Stimulated activated CD4-positive, alpha-beta T cell treated with anti-CD3 and anti-CD28 coated beads, TNF-alpha, amount 100 ng/mL, for 48 hours (primary cell): ENCODE data around the gene OR10V1.
"Not testable (repeated sequence)": the region's sequence is repeated elsewhere in the genome, so short reads cannot be mapped to it uniquely, and the experiment has no call there.

Source experiments
- DNase-seq, 3 donors: peaks; one replicate each; pipeline ENCODE4 v3.0.0-alpha.2; 2020; ENCODE audit warnings: low read depth in 3 of 3

The OR10V1 gene

DNA sequence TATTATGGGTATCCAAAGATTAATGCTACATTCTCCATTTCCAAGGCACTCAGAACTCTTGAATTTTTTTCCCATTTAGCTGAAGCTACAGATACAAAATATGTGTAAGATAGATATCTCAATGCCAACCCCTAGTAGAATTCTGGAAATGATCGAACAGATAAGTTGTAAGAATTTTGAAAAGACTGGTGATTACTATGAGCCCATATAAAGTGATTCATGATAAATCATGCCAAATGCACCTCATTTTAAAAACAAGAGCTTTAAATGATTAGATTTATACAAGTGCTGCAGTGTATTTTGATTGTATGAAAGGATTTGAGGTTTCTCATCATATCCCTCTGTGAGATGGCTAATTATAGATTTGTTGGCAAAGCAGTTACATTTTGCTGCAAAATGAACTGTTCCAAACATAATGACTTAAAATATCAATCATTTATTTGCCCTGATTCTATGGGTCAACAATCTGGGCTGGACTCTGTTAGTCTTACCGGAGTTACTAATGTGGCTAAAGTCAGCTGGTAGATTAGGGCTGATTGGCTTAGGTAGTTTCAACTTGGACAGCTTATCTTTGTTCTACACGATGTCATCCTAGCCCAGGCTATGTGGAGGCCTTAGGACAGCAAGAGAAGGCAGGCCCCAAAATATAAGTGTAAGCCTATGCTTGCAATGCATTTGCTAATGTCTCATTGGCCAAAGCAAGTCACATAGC is 3.4 kb downstream of the OR10V1 start:
- DNase-seq: no peak

DNA sequence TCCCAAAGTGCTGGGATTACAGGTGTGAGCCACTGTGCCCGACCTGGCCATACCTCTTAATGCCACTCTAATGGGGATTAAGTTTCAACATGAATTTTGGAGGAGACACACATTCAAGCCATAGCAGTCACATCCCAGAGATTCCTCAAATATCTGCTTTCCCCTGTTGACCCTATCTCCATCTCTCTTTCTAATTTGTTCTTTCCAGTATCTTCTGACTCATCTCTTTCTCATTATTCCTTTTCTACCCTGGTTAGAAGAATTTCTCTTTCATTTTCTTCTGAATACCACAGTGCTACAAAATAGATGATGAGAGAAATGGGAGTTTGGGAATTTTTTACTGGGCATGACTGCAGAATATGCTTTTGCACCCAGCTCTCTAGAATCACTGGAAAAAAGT is 5.1 kb downstream of the OR10V1 start:
- no peak for DNase-seq

- no peak for DNase-seq
These were observed 6.3 kb downstream of the OR10V1 start for GRCh38 chr11:59707371-59707770.

DNA sequence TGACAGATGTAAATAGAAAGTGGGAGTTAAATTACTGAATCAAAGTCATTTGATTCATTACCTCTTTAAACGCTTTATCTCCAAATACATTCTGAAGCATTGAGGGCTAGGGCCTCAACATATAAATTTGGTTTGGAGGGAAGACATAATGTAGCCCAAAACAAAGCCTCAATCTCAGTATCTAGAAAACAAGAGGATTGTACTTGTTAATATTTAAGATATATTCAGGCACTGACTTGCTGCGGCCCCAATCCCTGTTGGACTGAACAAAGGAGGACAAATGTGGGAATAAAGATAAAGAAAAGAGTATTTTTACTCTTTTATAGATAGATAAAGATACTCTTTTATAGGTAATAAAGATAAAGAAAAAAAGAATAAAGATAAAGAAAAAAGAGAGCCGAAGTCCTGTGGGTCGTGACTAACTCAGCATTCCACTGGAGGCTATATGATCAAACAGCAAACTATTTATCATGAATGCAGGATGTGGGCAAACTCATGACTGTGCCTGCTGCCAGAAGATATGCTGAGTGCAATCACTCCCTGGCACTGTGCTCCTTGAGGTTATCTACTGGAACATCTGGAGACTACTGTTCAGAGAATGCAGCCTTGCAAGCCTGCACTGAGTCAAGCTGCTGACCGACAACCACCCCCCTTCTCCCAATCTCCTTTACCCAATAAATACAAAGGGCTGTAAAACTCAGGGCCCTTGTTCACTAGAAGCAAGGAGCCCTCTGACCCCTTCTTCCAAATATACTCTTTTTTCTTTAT is 6.9 kb downstream of the OR10V1 start:
- DNase-seq: no peak

DNA sequence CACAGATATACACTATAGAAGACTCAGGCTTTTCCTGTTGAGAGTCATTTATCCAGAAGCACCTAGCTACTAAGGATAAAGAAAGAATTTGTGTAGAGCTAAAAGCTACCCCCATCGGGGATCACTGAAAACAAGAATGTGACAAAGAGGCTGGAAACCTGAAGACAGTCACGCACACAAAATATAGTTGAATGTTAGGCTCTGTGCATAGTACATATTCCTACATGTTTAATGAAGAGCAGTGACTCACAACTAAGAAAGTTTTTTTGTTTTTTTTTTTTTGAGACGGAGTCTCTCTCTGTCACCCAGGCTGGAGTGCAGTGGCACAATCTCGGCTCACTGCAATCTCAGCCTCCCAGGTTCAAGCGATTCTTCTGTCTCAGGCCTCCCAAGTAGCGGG is 8.4 kb downstream of the OR10V1 start:
- DNase-seq: no peak

DNA sequence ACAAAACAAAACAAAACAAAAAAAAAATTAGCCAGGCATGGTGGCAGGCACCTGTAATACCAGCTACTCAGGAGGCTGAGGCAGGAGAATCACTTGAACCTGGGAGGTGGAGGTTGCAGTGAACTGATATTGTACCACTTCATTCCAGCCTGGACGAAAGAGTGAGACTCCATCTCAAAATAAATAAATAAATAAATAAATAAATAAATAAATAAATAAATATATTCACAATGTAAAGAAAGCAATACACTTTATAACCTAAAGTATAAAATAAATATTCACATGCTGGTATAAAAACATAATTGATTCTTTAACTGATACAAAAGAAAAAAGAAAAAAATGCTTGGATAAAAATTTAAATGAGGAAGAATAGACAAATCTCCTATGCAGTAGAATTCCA is 10.1 kb downstream of the OR10V1 start:
- DNase-seq: not testable (repeated sequence)

- DNase-seq: not testable (repeated sequence)
These were observed 13.5 kb downstream of the OR10V1 start for GRCh38 chr11:59700157-59700556.

DNA sequence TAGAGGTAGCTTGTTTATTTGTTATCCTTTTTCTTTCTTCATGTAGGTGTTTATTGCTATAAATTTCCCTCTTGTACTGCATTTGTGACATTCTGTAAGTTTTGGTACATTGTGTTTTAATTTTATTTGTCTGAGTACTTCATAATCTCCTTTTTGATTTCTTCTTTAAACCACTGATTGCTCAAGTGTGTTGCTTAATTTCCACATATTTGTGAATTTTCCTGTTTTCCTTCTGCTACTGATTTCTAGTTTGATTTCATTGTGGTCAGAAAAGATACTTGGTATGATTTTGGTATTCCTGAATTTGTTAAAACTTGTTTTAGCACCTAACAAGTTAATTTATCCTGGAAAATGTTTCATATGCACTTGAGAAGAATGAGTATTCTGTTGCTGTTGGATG is 15.1 kb downstream of the OR10V1 start:
- DNase-seq: no peak

- DNase-seq: no peak
These were observed 20.7 kb downstream of the OR10V1 start for GRCh38 chr11:59692915-59693314.

DNA sequence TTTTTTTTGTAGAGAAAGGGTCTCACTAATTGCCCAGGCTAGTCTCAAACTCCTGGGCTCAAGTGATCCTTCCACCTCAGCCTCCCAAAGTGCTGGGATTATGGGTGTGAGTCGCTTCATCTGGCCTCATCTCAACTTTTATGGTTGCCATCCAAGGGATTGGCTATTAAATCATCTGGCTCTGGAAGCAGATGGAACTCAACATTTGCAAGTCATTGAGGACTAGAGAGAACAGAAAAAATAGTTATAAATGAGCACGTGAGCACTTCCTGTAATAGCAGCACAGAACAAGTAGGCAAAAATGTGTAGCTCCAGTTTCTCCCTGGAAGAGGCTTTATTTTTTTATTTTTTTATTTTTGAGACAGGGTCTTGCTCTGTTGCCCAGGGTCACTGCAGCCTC is 22.5 kb downstream of the OR10V1 start:
- no peak for DNase-seq

GRCh38 chr11:59689015-59689414 is 24.6 kb downstream of the OR10V1 start:
- DNase-seq: no peak

DNA sequence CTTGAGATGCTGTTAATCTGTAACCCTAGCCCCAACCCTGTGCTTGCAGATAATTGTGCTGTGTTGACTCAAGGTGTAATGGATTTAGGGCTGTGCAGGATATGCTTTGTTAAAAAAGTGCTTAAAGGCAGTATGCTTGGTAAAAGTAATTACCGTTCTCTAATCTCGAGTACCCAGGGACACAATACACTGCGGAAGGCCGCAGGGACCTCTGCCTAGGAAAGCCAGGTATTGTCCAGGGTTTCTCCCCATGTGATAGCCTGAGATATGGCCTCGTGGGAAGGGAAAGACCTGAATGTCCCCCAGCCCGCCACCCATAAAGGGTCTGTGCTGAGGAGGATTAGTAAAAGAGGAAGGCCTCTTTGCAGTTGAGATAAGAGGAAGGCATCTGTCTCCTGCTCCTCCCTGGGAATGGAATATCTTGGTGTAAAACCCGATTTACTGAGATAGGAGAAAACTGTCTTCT is 32.4 kb downstream of the OR10V1 start:
- not testable (repeated sequence) for DNase-seq

DNA sequence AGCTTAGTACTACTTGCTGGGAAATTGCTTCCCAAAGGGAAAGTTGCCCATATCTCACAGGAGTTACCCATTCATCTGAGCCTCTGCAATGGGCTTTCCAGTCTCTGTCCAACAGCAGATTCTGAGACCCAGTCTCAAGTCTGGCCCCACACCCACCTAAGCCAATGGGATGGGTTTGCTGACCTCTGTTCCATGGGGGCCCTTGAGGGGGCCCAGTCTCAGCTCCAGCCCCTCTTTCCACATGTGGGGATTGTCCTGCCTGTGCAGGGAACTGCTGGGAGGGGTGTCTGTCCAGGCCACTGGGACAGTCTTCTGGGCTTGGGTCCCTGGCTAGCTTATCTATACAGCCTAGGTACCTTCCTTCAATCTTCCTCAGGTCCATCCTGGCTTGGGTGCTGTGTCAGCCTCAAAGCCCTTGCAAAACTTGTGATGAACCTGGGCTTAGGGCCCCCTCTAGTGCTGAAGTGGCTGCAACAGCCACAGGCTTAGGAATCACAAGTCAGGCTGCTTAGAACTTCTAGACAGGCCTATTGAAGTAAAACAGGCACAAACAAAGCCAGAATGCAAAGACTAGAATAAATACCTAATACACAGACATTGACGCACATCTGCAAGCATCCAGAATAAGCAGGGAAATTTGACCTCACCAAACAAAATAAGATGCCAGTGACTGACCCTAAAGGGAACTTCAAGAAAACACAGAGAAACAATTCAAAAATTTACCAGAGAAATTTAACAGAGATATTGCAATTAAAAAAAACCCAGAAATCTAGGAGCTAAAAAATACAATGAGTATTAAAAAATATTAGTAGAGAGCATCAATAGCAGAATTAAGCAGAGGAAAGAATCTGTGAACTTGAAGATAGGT is 33.1 kb downstream of the OR10V1 start:
- peak in 1 of 3 donors; percentile 26 for DNase-seq

DNA sequence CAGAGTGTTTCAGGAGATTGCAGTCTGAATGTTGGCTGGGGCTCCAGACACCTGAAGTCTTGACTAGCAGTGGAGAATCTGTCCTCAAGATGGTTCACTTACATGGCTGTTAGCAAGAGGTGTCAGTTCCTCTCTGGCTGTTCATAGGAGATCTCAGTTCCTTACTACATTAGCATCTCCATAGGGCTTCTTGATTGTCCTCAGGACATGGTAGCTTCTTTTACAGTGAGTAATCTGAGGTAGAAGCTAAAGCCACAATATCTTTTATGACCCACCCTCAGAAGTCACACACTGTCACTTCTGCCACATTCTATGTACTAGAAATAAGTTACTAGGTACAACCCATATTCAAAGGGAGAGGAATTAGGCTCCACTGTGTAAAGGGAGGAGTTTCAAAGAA is 34.3 kb downstream of the OR10V1 start:
- DNase-seq: no peak

- DNase-seq: no peak
These were observed 34.9 kb downstream of the OR10V1 start for GRCh38 chr11:59678813-59679165.

DNA sequence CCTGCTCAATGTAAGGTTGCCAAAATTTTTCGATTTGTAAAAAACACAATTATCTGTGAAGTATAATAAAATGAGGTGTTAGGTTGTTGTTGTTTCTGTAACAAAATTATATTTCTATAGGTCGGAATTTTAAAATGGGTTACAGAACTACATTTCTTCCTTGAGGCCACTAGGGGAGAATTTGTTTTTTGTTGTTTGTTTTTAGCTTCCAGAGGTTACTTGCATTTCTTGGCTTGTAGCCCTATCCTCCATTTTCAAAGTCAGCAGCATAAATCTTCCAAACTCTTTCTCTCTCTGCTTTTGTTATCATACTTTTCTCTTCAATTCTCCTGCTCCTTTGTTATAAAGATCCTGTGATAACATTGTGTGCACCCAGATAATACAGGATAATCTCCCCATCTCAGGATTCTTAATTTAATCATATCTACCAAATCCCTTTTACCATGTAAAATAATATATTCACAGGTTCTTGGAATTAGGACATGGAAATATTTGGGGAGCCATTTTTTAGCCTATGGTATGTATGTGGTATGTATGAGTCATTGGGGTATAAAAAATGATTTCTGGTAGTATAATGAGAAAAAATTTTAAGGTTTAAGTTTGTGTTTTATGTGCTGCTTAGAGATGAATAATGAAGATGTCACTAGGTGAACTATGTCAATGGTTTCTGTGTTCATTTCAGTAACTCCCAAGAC is 35.4 kb downstream of the OR10V1 start:
- DNase-seq: no peak

DNA sequence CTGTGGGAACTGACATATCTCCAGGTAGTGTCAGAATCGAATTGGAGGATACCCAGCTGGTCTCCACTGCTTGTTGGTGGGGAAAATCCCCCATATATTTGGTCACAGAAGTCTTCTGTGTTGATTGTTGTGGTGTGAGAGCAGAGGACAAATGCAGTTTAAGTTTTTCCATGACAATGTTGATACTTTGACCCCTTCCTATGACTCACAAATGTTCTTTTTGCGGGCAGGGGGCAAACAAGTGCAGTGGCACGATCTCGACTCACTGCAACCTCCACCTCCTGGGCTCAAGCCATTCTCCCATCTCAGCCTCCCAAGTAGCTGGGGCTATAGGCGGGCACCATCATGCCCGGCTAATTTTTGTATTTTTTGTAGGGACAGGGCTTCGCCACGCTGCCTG is 37.4 kb downstream of the OR10V1 start:
- no peak for DNase-seq

- DNase-seq: no peak
These were observed 39.4 kb downstream of the OR10V1 start for GRCh38 chr11:59674291-59674690.

DNA sequence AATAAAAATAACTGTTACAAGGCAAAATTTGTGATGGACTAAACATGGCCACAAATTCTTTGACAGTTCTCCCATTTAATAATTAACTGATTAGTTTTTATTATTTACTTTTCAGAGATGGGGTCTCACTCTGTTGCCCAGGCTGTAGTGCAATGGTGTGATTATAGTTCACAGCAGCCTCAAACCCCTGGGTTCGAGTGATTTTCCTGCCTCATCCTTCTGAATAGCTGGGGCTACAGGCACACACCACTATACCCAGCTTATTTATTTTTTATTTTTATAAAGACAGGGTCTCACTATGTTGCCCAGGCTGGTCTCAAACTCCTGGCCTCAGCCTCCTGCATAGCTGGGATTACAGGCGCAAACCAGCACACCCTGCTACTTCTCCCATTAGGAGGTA is 40.4 kb downstream of the OR10V1 start:
- DNase-seq: no peak

DNA sequence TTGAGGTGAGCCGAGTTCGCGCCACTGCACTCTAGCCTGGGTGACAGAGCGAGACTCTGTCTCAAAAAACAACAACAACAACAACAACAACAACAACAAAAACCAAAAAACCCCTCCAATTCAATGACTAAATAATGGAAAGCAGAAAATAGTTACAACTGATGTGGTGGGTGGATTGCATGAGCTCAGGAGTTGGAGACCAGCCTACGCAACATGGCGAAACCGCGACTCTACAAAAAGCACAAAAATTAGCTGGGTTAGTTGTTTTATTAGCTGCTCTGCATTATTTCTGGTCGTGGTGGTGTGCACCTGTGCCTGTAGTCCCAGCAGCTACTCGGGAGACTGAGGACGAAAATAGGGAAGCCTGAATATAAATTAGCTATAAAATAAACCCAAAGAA is 42.2 kb downstream of the OR10V1 start:
- DNase-seq: no peak

- DNase-seq: no peak
These were observed 44.0 kb downstream of the OR10V1 start for GRCh38 chr11:59669611-59670009.
